Trophoblast cell (in vitro differentiated cells and primary cell): ENCODE data around the gene CUX1.

Source experiments
- DNase-seq, 2 donors: peaks; one replicate each; pipeline ENCODE4 v3.0.0-alpha.2; 2016
- H2AFZ ChIP-seq: 2 replicates; pipeline ENCODE4 v1.6.1; 2013; ENCODE audit warnings: low read length, moderate library complexity, mild to moderate bottlenecking; ENCODE audit not compliant: insufficient read depth, poor library complexity
- H2AK5ac ChIP-seq: 2 replicates; pipeline ENCODE4 v1.6.1; 2013; ENCODE audit warnings: mild to moderate bottlenecking, low read length
- H2BK120ac ChIP-seq: 2 replicates; pipeline ENCODE4 v1.6.1; 2013; ENCODE audit warnings: low read length, mild to moderate bottlenecking, moderate library complexity; ENCODE audit not compliant: insufficient read depth, poor library complexity
- H2BK12ac ChIP-seq: 2 replicates; pipeline ENCODE4 v1.6.1; 2013; ENCODE audit warnings: mild to moderate bottlenecking, low read length, moderate library complexity
- H2BK5ac ChIP-seq: 2 replicates; pipeline ENCODE4 v1.6.1; 2013; ENCODE audit warnings: low read length, low read depth, moderate library complexity, mild to moderate bottlenecking; ENCODE audit not compliant: poor library complexity
- H3K14ac ChIP-seq: 2 replicates; pipeline ENCODE4 v1.6.1; 2013; ENCODE audit warnings: mild to moderate bottlenecking, low read length
- H3K18ac ChIP-seq: 2 replicates; pipeline ENCODE4 v1.6.1; 2013; ENCODE audit warnings: mild to moderate bottlenecking, low read length
- H3K23ac ChIP-seq: 2 replicates; pipeline ENCODE4 v1.6.1; 2013; ENCODE audit warnings: low read length
- H3K27ac ChIP-seq: 2 replicates; pipeline ENCODE4 v1.5.1; 2013; ENCODE audit warnings: low read depth, mild to moderate bottlenecking, inconsistent platforms, low read length, moderate library complexity
- H3K27me3 ChIP-seq: 2 replicates; pipeline ENCODE4 v1.6.1; 2013; ENCODE audit warnings: inconsistent platforms, mild to moderate bottlenecking, low read length, moderate library complexity; ENCODE audit not compliant: insufficient read depth
- H3K36me3 ChIP-seq, 2 experiments: 1 replicate in 1 of 2; 2 replicates in 1 of 2; pipeline ENCODE4 v1.6.1; 2013; ENCODE audit warnings: low read length in 2 of 2, mild to moderate bottlenecking in 2 of 2, moderate library complexity in 1 of 2; ENCODE audit not compliant: insufficient read depth in 2 of 2, control insufficient read depth in 1 of 2
- H3K4ac ChIP-seq: 2 replicates; pipeline ENCODE4 v1.6.1; 2013; ENCODE audit warnings: low read depth, mild to moderate bottlenecking, low read length, moderate library complexity
- H3K4me1 ChIP-seq, 2 experiments: 1 replicate in 1 of 2; 2 replicates in 1 of 2; pipeline ENCODE4 v1.6.1; 2013; ENCODE audit warnings: low read length in 2 of 2, mild to moderate bottlenecking in 2 of 2, moderate library complexity in 1 of 2; ENCODE audit not compliant: insufficient read depth in 2 of 2, control insufficient read depth in 1 of 2
- H3K4me2 ChIP-seq: 2 replicates; pipeline ENCODE4 v1.6.1; 2013; ENCODE audit warnings: inconsistent platforms, mild to moderate bottlenecking, low read length, moderate library complexity
- H3K4me3 ChIP-seq: 2 replicates; pipeline ENCODE4 v1.5.1; 2013; ENCODE audit warnings: mild to moderate bottlenecking, low read depth, low read length, inconsistent platforms
- H3K79me1 ChIP-seq: one replicate; pipeline ENCODE4 v1.6.1; 2013; ENCODE audit warnings: low read length
- H3K79me2 ChIP-seq: 2 replicates; pipeline ENCODE4 v1.6.1; 2013; ENCODE audit warnings: low read length, mild to moderate bottlenecking; ENCODE audit not compliant: control insufficient read depth, insufficient read depth, poor library complexity
- H3K9ac ChIP-seq: 2 replicates; pipeline ENCODE4 v1.6.1; 2013; ENCODE audit warnings: mild to moderate bottlenecking, low read length
- H3K9me3 ChIP-seq: 2 replicates; pipeline ENCODE4 v1.6.1; 2013; ENCODE audit warnings: low read depth, mild to moderate bottlenecking, control low read depth, inconsistent platforms, low read length; ENCODE audit not compliant: insufficient read depth
- H4K12ac ChIP-seq: 2 replicates; pipeline ENCODE4 v1.6.1; 2013; ENCODE audit warnings: low read depth, mild to moderate bottlenecking, low read length, moderate library complexity
- H4K8ac ChIP-seq: 2 replicates; pipeline ENCODE4 v1.6.1; 2013; ENCODE audit warnings: low read depth, mild to moderate bottlenecking, low read length, moderate library complexity
- H4K91ac ChIP-seq: one replicate; pipeline ENCODE4 v1.6.1; 2013; ENCODE audit warnings: low read depth, mild to moderate bottlenecking, low read length, moderate library complexity
- WGBS: extraction: QIAGEN DNeasy Blood & Tissue Kit; methylation state at CpG from one replicate; pipeline ENCODE4 v1.1.7; 2013; ENCODE audit warnings: missing lambda C conversion rate; ENCODE audit not compliant: insufficient read length, insufficient coverage; ENCODE audit errors: extremely low coverage; 5-methylcytosine and 5-hydroxymethylcytosine counted together

The CUX1 gene

GRCh38 chr7:101939136-101939695, 121.8 kb downstream of the CUX1 start:
- H3K27ac ChIP-seq: no peak overlapping the region
- no peak overlapping the region for H2BK12ac ChIP-seq
- H3K14ac ChIP-seq: no peak overlapping the region
- peak overlapping the region; percentile 64 for H3K4ac ChIP-seq
- no peak overlapping the region for H3K4me3 ChIP-seq
- no peak for DNase-seq
- no peak overlapping the region for H4K8ac ChIP-seq
- H3K18ac ChIP-seq: peak overlapping the region; percentile 14
- H2BK120ac ChIP-seq: no peak overlapping the region
- H3K79me1 ChIP-seq: peaks cover 5% of the 10 kb centered on the region
- H2BK5ac ChIP-seq: no peak overlapping the region
- H2AFZ ChIP-seq: no peak overlapping the region
- H3K4me2 ChIP-seq: no peak overlapping the region
- H4K91ac ChIP-seq: no peak overlapping the region
- peaks cover 2 to 8% of the 10 kb centered on the region in 2 experiments for H3K36me3 ChIP-seq
- H2AK5ac ChIP-seq: no peak overlapping the region
- peaks cover 2% of the 10 kb centered on the region for H3K9me3 ChIP-seq
- H3K27me3 ChIP-seq: no peaks in the 10 kb centered on the region
- no peak overlapping the region for H3K23ac ChIP-seq
- peaks cover 24 to 30% of the 10 kb centered on the region in 2 experiments for H3K4me1 ChIP-seq
- H3K79me2 ChIP-seq: peaks cover 11% of the 10 kb centered on the region
- no peak overlapping the region for H4K12ac ChIP-seq
- no peak overlapping the region for H3K9ac ChIP-seq
- WGBS: no CpG with 5 or more reads among the region's 8 CpGs

GRCh38 chr7:101940151-101940550, 122.7 kb downstream of the CUX1 start:
- H4K91ac ChIP-seq: no peak overlapping the region
- peaks cover 9% of the 10 kb centered on the region for H3K79me2 ChIP-seq
- no peak overlapping the region for H3K27ac ChIP-seq
- H3K4ac ChIP-seq: no peak overlapping the region
- peaks cover 2 to 8% of the 10 kb centered on the region in 2 experiments for H3K36me3 ChIP-seq
- WGBS: no CpG with 5 or more reads among the region's 10 CpGs
- H3K23ac ChIP-seq: no peak overlapping the region
- H2AK5ac ChIP-seq: no peak overlapping the region
- H4K8ac ChIP-seq: no peak overlapping the region
- no peak overlapping the region for H3K9ac ChIP-seq
- H3K79me1 ChIP-seq: peaks cover 5% of the 10 kb centered on the region
- H2BK5ac ChIP-seq: no peak overlapping the region
- H2BK120ac ChIP-seq: no peak overlapping the region
- no peak overlapping the region for H3K4me2 ChIP-seq
- no peak overlapping the region for H2BK12ac ChIP-seq
- H3K4me3 ChIP-seq: no peak overlapping the region
- H3K4me1 ChIP-seq: peaks cover 26 to 36% of the 10 kb centered on the region in 2 experiments
- H3K27me3 ChIP-seq: no peaks in the 10 kb centered on the region
- no peak overlapping the region for H4K12ac ChIP-seq
- no peak overlapping the region for H2AFZ ChIP-seq
- peaks cover 2% of the 10 kb centered on the region for H3K9me3 ChIP-seq
- no peak for DNase-seq
- H3K18ac ChIP-seq: no peak overlapping the region
- H3K14ac ChIP-seq: no peak overlapping the region

GRCh38 chr7:101940830-101941229, 123.4 kb downstream of the CUX1 start:
- Histone ChIP-seq H4K8ac (no peak overlapping the region), H3K9ac (no peak overlapping the region), H4K91ac (no peak overlapping the region), H2BK12ac (peak overlapping the region; percentile 66), H2AK5ac (no peak overlapping the region), H3K79me1 (peaks cover 5% of the 10 kb centered on the region), H3K36me3 (peaks cover 2 to 8% of the 10 kb centered on the region in 2 experiments), H3K14ac (peak overlapping the region; percentile 62), H2AFZ (no peak overlapping the region), H3K23ac (no peak overlapping the region), H3K4me3 (no peak overlapping the region), H3K4me2 (no peak overlapping the region), H3K79me2 (peaks cover 11% of the 10 kb centered on the region), H3K9me3 (peaks cover 2% of the 10 kb centered on the region), H3K27ac (peak overlapping the region; percentile 1), H2BK5ac (no peak overlapping the region), H4K12ac (no peak overlapping the region), H3K4ac (no peak overlapping the region), H2BK120ac (no peak overlapping the region), H3K27me3 (no peaks in the 10 kb centered on the region), H3K18ac (peak overlapping the region; percentile 71), H3K4me1 (peaks cover 29 to 38% of the 10 kb centered on the region in 2 experiments)
- DNase-seq: no peak
- no CpG with 5 or more reads among the region's 9 CpGs for WGBS

GRCh38 chr7:101941481-101942383, 124.3 kb downstream of the CUX1 start:
- no CpG with 5 or more reads among the region's 12 CpGs for WGBS

More at GRCh38 chr7:101941481-101942383, 124.3 kb downstream of the CUX1 start:
- H3K27me3 ChIP-seq: no peaks in the 10 kb centered on the region
- no peak overlapping the region for H3K14ac ChIP-seq
- peaks cover 5% of the 10 kb centered on the region for H3K79me1 ChIP-seq
- no peak overlapping the region for H4K8ac ChIP-seq
- no peak overlapping the region for H2AFZ ChIP-seq
- H3K36me3 ChIP-seq: peaks cover 2 to 8% of the 10 kb centered on the region in 2 experiments
- H4K12ac ChIP-seq: no peak overlapping the region
- H3K4me1 ChIP-seq: peaks cover 22 to 35% of the 10 kb centered on the region in 2 experiments
- H3K4me3 ChIP-seq: no peak overlapping the region
- no peak overlapping the region for H3K4ac ChIP-seq
- no peak overlapping the region for H3K18ac ChIP-seq
- DNase-seq: no peak
- no peak overlapping the region for H2BK12ac ChIP-seq
- H2BK120ac ChIP-seq: no peak overlapping the region
- H4K91ac ChIP-seq: no peak overlapping the region
- H2AK5ac ChIP-seq: no peak overlapping the region
- H3K4me2 ChIP-seq: peak overlapping the region; percentile 3
- H2BK5ac ChIP-seq: no peak overlapping the region
- peaks cover 11% of the 10 kb centered on the region for H3K79me2 ChIP-seq
- H3K27ac ChIP-seq: peak overlapping the region; percentile 35
- H3K9ac ChIP-seq: no peak overlapping the region
- no peak overlapping the region for H3K23ac ChIP-seq
- peaks cover 2% of the 10 kb centered on the region for H3K9me3 ChIP-seq
